ENCODE measurements around the gene MYO6. TPM values are rescaled to one million over a fixed set of nuclear protein-coding genes. Genes with fewer than 3 reads are reported as not detected.

Gene MYO6
- total RNA-seq, 1 donor from 2014 or later, result 105 TPM

DNA sequence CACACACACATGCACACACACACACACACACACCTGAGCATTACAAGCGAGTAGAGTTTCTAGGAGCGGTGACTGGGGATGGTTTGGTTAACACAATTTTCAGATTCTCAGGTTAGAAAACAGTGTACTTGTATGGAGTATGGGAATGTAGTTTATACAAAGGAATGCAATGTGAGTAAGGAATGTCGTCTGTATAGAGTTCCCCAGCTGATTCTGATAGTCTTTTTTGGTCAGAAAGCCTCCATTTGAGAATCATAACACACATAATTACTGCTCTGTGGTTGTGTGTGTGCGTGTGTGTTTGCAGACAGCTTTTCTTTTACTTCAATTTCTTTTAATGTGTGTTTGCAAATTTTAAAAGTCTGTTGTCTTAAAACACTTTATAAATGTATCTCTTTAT is 93.2 kb downstream of the MYO6 start:
- H3K27ac Mint-ChIP-seq, result no peak overlapping the region
- no peaks in the 10 kb centered on the region for H3K9me3 Mint-ChIP-seq (ENCODE audit: low read depth)
- H3K4me3 Mint-ChIP-seq (ENCODE audit: low read depth), result no peak overlapping the region
- H3K27me3 Mint-ChIP-seq, result no peaks in the 10 kb centered on the region
- no peaks in the 10 kb centered on the region for H3K4me1 Mint-ChIP-seq (ENCODE audit: low read depth)
- H3K36me3 Mint-ChIP-seq (ENCODE audit: insufficient read depth), result peaks cover 22% of the 10 kb centered on the region
- DNase-seq (ENCODE audit: low spot score, unreplicated experiment), result no peak
- TF ChIP-seq, protein P1, sequence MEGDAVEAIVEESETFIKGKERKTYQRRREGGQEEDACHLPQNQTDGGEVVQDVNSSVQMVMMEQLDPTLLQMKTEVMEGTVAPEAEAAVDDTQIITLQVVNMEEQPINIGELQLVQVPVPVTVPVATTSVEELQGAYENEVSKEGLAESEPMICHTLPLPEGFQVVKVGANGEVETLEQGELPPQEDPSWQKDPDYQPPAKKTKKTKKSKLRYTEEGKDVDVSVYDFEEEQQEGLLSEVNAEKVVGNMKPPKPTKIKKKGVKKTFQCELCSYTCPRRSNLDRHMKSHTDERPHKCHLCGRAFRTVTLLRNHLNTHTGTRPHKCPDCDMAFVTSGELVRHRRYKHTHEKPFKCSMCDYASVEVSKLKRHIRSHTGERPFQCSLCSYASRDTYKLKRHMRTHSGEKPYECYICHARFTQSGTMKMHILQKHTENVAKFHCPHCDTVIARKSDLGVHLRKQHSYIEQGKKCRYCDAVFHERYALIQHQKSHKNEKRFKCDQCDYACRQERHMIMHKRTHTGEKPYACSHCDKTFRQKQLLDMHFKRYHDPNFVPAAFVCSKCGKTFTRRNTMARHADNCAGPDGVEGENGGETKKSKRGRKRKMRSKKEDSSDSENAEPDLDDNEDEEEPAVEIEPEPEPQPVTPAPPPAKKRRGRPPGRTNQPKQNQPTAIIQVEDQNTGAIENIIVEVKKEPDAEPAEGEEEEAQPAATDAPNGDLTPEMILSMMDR (IDR thresholded peaks at IDR 0.05; ENCODE audit: unreplicated experiment), result no peak

DNA sequence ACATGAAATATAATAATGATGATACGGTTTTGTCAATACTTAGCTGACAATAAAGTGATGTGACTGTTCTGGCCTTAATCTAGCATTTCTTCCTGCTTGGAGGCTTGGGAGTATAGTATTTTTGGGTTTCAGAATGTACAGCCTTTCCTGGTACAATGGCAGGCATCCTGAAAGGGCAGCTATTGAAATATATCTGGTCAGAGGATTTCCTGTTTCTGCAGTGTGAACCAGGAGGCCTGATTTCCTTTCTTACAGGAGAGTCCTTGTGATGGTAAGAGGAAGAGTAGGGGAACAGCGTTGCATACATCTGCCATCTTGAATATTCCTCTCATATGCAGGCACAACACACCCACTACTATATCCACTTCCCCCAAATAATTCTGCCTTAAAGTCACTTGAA is 93.7 kb downstream of the MYO6 start:
- H3K27me3 Mint-ChIP-seq, result no peaks in the 10 kb centered on the region
- TF ChIP-seq, protein P1 (IDR thresholded peaks at IDR 0.05; ENCODE audit: unreplicated experiment), result no peak
- H3K36me3 Mint-ChIP-seq (ENCODE audit: insufficient read depth), result peaks cover 20% of the 10 kb centered on the region
- H3K4me3 Mint-ChIP-seq (ENCODE audit: low read depth), result no peak overlapping the region
- no peaks in the 10 kb centered on the region for H3K9me3 Mint-ChIP-seq (ENCODE audit: low read depth)
- peaks cover 2% of the 10 kb centered on the region for H3K4me1 Mint-ChIP-seq (ENCODE audit: low read depth)
- peak overlapping the region; percentile 21 for H3K27ac Mint-ChIP-seq
- no peak for DNase-seq (ENCODE audit: low spot score, unreplicated experiment)

DNA sequence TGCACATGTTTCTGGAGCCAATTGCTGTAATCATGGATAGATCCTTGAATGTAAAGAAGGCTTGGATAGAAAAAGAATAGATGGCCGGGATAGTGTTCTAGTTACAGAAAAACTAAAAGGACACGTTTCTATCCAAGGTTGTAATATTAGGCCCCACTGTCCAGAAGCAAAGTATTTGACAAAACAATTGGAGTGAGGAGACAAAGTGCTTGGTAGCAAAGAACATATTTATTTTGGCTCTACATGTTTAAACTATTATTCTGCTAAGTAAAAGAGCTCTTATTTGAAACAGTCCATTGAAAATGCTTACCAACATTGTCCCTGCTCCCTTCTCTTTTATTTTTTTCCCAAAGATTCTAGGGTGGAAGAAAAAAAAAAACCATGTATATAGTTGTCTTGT is 94.4 kb downstream of the MYO6 start:
- Mint-ChIP-seq H3K27ac (peak overlapping the region; percentile 79), H3K4me1 (ENCODE audit: low read depth) (peaks cover 4% of the 10 kb centered on the region), H3K4me3 (ENCODE audit: low read depth) (no peak overlapping the region), H3K9me3 (ENCODE audit: low read depth) (no peaks in the 10 kb centered on the region), H3K27me3 (no peaks in the 10 kb centered on the region), H3K36me3 (ENCODE audit: insufficient read depth) (peaks cover 15% of the 10 kb centered on the region)
- DNase-seq (ENCODE audit: low spot score, unreplicated experiment), result no peak
- TF ChIP-seq, protein P1 (IDR thresholded peaks at IDR 0.05; ENCODE audit: unreplicated experiment), result no peak

DNA sequence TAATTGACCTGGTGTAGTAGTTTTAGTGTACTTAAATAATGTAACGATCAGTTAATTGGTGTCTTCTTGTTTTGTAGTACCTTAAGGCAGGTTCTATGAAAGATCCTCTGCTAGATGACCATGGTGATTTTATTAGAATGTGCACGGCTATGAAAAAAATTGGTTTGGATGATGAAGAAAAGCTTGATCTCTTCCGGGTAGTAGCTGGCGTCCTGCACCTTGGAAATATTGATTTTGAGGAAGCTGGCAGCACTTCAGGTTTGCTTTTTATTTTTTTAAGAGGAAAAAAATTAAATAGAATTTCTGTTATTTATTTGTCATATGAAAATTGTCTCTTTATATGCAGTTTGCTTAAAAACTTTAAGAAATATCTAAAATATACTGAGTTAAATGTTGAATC is 99.2 kb downstream of the MYO6 start:
- Mint-ChIP-seq H3K4me3 (ENCODE audit: low read depth) (no peak overlapping the region), H3K27me3 (no peaks in the 10 kb centered on the region), H3K9me3 (ENCODE audit: low read depth) (no peaks in the 10 kb centered on the region), H3K4me1 (ENCODE audit: low read depth) (peaks cover 25% of the 10 kb centered on the region), H3K36me3 (ENCODE audit: insufficient read depth) (peaks cover 11% of the 10 kb centered on the region), H3K27ac (no peak overlapping the region)
- TF ChIP-seq, protein P1 (IDR thresholded peaks at IDR 0.05; ENCODE audit: unreplicated experiment), result no peak
- no peak for DNase-seq (ENCODE audit: low spot score, unreplicated experiment)

DNA sequence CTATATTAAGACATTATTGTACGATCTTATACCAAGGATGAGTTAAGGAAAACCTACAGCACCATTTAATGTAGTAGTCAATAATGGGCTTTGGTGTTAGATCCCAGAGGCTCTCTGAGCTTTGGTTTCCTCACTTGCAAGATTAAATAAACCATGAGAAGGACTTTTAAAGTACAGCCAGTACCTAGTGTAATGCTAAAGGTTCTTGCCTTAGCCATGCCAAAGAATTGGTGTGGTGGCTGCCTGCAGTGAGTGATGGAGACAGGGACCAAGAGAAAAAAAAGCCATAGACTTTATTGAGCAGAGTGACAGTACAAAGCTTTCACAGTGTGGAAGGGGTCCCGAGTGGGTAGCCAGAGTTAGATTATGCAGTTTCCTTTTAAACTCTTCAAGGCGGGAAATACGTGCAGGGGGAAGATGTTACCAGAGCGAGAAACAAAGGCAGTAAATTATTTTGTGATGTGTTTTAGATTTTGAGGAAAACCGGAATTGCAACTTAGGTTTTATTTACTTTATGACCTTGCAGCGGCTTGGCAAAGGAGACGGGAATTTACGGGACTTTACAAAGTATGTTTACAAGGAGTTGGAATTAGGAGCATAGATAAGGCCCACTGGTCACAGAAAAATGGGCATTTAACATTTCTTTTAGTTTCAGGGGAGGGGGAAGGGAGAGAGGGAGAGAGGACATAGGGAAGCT is 100.4 kb downstream of the MYO6 start:
- H3K27me3 Mint-ChIP-seq, result no peaks in the 10 kb centered on the region
- peaks cover 31% of the 10 kb centered on the region for H3K4me1 Mint-ChIP-seq (ENCODE audit: low read depth)
- TF ChIP-seq, protein P1 (IDR thresholded peaks at IDR 0.05; ENCODE audit: unreplicated experiment), result no peak
- H3K36me3 Mint-ChIP-seq (ENCODE audit: insufficient read depth), result peaks cover 11% of the 10 kb centered on the region
- DNase-seq (ENCODE audit: low spot score, unreplicated experiment), result no peak
- peak overlapping the region; percentile 26 for H3K27ac Mint-ChIP-seq
- H3K4me3 Mint-ChIP-seq (ENCODE audit: low read depth), result no peak overlapping the region
- no peaks in the 10 kb centered on the region for H3K9me3 Mint-ChIP-seq (ENCODE audit: low read depth)
